SW480 (cell line): ENCODE measurements around the gene DCUN1D2.

Source experiments
- DNase-seq: peaks from one replicate; pipeline ENCODE4 v3.0.0-alpha.2; 2016; ENCODE audit warnings: low spot score

The DCUN1D2 gene

DNA sequence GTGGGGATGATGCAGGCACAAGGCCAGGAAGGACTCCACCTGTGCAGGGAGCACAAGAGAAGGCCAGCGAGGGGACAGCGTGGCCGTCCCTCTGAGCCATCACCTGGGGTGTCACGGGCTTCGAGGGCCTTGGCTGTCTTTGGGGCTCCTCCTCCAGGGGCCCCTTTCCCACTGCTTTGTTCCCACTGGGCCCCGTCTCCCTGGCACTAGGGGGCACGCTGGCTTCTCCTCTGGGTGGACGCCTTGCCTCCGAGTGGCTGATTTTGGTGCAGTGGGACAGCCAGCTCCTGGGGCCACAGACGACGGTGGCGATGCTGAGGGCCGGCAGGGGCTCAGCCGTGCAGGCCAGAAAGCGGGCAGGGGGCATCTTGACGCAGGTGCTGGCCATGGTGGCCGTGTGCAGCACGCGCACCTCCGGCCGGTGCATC, 83.4 kb downstream of the DCUN1D2 start:
- no peak for DNase-seq

DNA sequence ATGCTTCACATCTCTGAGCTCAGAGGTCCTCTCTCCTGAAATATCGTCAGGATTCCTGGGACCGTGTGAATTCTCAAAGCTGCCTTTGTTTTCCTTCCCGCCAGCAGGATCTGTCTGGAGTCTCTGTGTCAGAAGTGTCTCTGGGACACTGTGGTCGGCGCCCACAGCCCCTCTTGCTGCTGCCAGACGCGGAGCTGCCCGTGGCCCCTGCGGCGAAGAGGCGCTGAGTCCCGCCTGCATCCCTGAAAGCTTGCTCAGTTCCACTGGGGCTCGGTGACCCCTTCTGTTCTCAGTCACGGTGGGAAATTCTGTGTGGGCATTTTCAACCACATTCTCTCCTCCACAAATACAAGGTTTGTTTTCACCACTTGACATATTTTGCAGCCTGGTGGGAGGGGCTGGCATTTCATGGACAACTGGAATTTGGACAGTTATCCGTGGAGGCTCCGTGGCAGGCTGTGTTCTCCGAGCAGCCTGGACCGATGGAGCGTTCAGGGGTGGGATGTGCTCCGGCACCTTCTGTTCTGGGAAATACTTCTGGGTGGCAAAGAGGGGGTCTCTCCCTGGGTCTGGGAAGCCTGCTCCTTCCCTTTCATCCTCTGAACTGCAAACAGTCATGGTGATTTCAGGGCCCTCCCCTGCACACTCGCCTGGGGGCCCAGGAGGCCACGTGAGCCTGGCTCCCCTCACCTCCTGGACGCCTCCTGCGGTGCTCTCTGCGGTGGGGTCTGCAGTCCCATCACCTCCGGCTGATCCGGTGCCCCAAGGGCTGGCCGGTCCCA, 84.0 kb downstream of the DCUN1D2 start:
- DNase-seq: no peak
